ENCODE results near the gene CHRM4. TPM values are rescaled to one million over a fixed set of nuclear protein-coding genes. Genes with fewer than 3 reads are reported as not detected.
A peak's percentile ranks its signal among the peaks of the same experiment; 100 is the strongest.

Gene CHRM4
- total and polyA plus RNA-seq, 4 experiments from 2014 or later = 0.12 to 0.16 TPM; not detected in 2

DNA sequence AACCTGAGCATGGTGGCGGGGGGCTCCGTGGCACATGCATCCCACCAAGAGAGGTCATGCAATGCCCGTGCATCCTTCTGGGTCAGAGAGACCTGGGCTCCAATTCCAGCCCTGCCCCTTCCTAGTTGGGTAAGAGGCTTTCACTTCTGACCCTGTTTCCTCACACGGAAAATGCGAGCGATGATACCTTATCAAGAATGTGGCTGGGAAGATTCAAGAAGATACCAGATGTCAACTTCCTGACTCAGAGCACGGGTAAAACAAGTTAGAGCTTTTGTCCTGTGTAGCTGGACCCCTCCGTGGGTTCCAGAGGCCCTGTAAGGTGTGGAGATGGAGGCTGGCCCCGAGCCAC, 53.0 kb downstream of the CHRM4 start:
- no peaks in the 10 kb centered on the region for H3K27me3 Mint-ChIP-seq
- peak overlapping the region in 3 of 8 donors; percentile 15 to 57 (median 43) for H3K4me3 Mint-ChIP-seq
- H3K4me1 Mint-ChIP-seq = peaks cover 27 to 90% (median 67%) of the 10 kb centered on the region in 4 donors
- ChIA-PET CTCF (ENCODE audit: partially characterized antibody) (interaction anchor here (0.7 to 1.5 kb wide), 5 partner anchors 10 to 31 kb away, joined by 3 to 4 read pairs (median 3); no protein-coding TSS in a partner anchor), POLR2A (ENCODE audit: partially characterized antibody) (interaction anchor here (0.8 to 1.7 kb wide), 3 partner anchors 8 to 22 kb away, joined by 3 to 5 read pairs (median 3); partner anchors contain the start of gene DGKZ)
- Histone ChIP-seq H3K4me3 (ENCODE audit: low read length in 2 of 2) (no peak overlapping the region), H3K36me3 (ENCODE audit: insufficient read depth, low read length) (no peaks in the 10 kb centered on the region), H3K27ac (ENCODE audit: low read depth, low read length) (no peak overlapping the region), H3K27me3 (ENCODE audit: insufficient read depth, low read length) (no peaks in the 10 kb centered on the region), H3K9me3 (ENCODE audit: control insufficient read depth in 1 of 2, low read length in 2 of 2) (no peaks in the 10 kb centered on the region), H3K4me1 (ENCODE audit: insufficient read depth, low read length) (peaks cover 85% of the 10 kb centered on the region)
- H3K27ac Mint-ChIP-seq = peak overlapping the region in 6 of 7 donors; percentile 30 to 80 (median 67)
- no peaks in the 10 kb centered on the region for H3K9me3 Mint-ChIP-seq
- H3K36me3 Mint-ChIP-seq = no peaks in the 10 kb centered on the region
- no peak for DNase-seq
- intact Hi-C loops (cut with micrococcal nuclease) = no loop called here

DNA sequence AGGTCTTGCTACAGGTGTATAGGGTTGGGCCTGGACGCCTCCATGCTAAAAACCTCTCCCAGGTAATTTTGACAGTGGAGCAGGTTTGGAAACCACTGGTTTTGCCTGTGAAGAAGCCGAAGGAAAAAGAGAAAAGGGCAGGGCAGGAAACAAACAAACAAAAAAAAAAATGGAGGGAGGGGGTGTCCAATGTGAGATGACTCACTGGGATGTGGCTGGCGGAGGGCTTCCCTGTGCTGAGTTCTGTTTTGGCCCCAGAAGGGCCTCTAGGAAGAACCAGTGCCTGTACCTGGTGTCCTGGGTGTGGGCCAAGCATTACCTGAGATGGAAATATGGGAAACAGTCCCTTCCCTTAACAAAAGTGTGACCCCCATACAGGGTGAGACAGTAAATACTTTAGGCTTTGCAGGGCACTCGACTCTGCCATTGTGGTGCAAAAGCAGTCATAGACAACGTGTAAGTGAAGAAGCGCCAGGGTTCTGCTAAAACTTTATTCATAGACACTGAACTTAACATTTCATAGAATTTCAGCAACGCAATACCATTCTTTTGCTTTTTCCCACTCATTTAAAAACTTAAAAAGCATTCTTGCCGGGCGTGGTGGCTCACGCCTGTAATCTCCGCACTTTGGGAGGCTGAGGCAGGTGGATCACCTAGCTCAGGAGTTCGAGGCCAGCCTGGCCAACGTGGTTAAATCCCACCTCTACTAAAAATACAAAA, 53.8 kb downstream of the CHRM4 start:
- peak overlapping the region in 1 of 8 donors; percentile 27 for H3K4me3 Mint-ChIP-seq

DNA sequence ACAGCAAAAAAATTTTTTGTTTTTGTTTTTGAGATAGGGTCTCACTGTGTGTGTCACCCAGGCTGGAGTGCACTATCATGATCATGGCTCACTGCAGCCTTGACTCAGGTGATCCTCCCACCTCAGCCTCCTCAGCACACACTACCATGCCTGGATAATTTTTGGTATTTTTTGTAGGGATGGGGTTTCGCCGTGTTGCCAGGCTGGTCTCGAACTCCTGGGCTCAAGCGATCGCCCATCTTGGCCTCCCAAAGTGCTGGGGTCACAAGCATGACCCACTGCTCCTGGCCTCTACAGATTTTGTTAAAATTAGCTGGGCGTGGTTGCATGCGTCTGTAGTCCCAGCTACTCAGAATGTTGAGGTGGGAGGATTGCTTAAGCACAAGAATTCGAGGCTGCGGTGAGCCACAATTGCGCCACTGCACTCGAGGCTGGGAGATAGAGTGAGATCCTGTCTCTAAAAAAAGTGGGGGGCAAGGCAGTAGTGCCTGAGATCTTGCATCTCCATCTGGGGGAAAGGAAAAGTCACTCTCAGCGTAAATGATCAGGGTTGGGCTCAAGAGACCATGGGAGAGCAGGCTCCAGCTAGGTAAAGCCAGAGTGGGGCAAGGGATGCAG, 54.9 kb downstream of the CHRM4 start:
- no peaks in the 10 kb centered on the region for H3K27me3 Mint-ChIP-seq
- intact Hi-C loops (cut with micrococcal nuclease) = no loop called here
- H3K4me1 Mint-ChIP-seq = peaks cover 21 to 85% (median 57%) of the 10 kb centered on the region in 4 donors
- peak overlapping the region in 5 of 7 donors; percentile 58 to 75 (median 72) for H3K27ac Mint-ChIP-seq
- CTCF ChIA-PET (ENCODE audit: partially characterized antibody) = interaction anchor here (1.2 to 11.9 kb wide), 2 partner anchors 10 to 24 kb away, joined by 5 to 187 read pairs; partner anchors contain the start of gene DGKZ
- Histone ChIP-seq H3K27ac (ENCODE audit: low read depth, low read length) (no peak overlapping the region), H3K36me3 (ENCODE audit: insufficient read depth, low read length) (no peaks in the 10 kb centered on the region), H3K4me1 (ENCODE audit: insufficient read depth, low read length) (peaks cover 80% of the 10 kb centered on the region), H3K9me3 (ENCODE audit: control insufficient read depth in 1 of 2, low read length in 2 of 2) (no peaks in the 10 kb centered on the region), H3K27me3 (ENCODE audit: insufficient read depth, low read length) (no peaks in the 10 kb centered on the region), H3K4me3 (ENCODE audit: low read length in 2 of 2) (no peak overlapping the region)
- peaks cover 0 to under 1% of the 10 kb centered on the region in 2 donors for H3K36me3 Mint-ChIP-seq
- H3K4me3 Mint-ChIP-seq = peak overlapping the region in 3 of 8 donors; percentile 23 to 48 (median 47)
- POLR2A ChIA-PET (ENCODE audit: partially characterized antibody) = interaction anchor here (9.8 kb wide), 1 partner anchor 11 kb away, joined by 262 read pairs; the partner anchor contains the start of gene DGKZ
- no peaks in the 10 kb centered on the region for H3K9me3 Mint-ChIP-seq
- DNase-seq = peak in 1 of 5 donors; percentile 26

More for the DNA sequence above, 53.8 kb downstream of the CHRM4 start:
- Histone ChIP-seq H3K9me3 (ENCODE audit: control insufficient read depth in 1 of 2, low read length in 2 of 2) (no peaks in the 10 kb centered on the region), H3K4me3 (ENCODE audit: low read length in 2 of 2) (no peak overlapping the region), H3K27me3 (ENCODE audit: insufficient read depth, low read length) (no peaks in the 10 kb centered on the region), H3K4me1 (ENCODE audit: insufficient read depth, low read length) (peaks cover 82% of the 10 kb centered on the region), H3K36me3 (ENCODE audit: insufficient read depth, low read length) (no peaks in the 10 kb centered on the region), H3K27ac (ENCODE audit: low read depth, low read length) (no peak overlapping the region)
- Mint-ChIP-seq H3K9me3 (no peaks in the 10 kb centered on the region), H3K4me1 (peaks cover 25 to 88% (median 62%) of the 10 kb centered on the region in 4 donors), H3K27me3 (no peaks in the 10 kb centered on the region), H3K36me3 (no peaks in the 10 kb centered on the region), H3K27ac (peak overlapping the region in 2 of 7 donors; percentile 68 to 77)
- DNase-seq = no peak
- ChIA-PET CTCF (ENCODE audit: partially characterized antibody) (no interaction called here), POLR2A (ENCODE audit: partially characterized antibody) (interaction anchor here (1.7 kb wide), 1 partner anchor 10 kb away, joined by 5 read pairs; the partner anchor contains the start of gene DGKZ)
- intact Hi-C loops (cut with micrococcal nuclease) = no loop called here

DNA sequence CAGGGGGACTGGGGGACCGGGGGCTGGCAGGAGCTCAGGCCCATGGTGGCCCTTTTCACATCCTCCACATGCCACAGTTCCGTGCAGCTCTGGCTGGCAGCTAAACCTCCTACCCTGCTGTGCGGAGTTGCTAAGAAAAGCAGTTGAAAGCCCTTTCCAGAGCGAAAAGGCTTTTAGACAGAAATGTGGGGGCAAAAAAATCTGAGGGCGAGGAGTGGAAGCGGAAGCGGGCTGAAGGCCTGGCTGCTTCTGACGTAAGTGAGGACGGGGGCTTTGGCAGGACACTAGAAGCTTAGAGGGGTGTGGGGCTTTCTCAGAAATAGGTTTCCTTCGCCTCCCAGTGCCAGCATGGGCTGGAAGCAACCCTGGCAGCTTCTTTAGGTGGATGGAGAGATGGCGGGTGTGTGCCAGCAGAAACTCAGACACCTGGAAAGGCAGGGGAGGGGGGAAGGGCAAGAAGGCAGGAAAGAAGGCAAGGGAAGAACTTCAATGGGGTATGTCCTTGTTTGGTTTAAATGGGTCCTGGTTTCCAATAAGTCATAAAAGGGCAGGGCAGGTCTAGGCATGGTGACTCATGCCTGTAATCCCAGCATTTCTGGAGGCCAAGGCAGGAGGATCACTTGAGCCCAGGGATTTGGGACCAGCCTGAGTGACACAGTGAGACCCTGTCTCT, 55.5 kb downstream of the CHRM4 start:
- H3K27me3 Mint-ChIP-seq = no peaks in the 10 kb centered on the region
- Histone ChIP-seq H3K4me3 (ENCODE audit: low read length in 2 of 2) (no peak overlapping the region), H3K27me3 (ENCODE audit: insufficient read depth, low read length) (no peaks in the 10 kb centered on the region), H3K27ac (ENCODE audit: low read depth, low read length) (no peak overlapping the region), H3K4me1 (ENCODE audit: insufficient read depth, low read length) (peaks cover 80% of the 10 kb centered on the region), H3K9me3 (ENCODE audit: control insufficient read depth in 1 of 2, low read length in 2 of 2) (no peaks in the 10 kb centered on the region), H3K36me3 (ENCODE audit: insufficient read depth, low read length) (no peaks in the 10 kb centered on the region)
- H3K4me1 Mint-ChIP-seq = peaks cover 21 to 85% (median 57%) of the 10 kb centered on the region in 4 donors
- H3K27ac Mint-ChIP-seq = peak overlapping the region in 5 of 7 donors; percentile 55 to 77 (median 67)
- H3K9me3 Mint-ChIP-seq = no peaks in the 10 kb centered on the region
- no peak for DNase-seq
- H3K4me3 Mint-ChIP-seq = peak overlapping the region in 6 of 8 donors; percentile 21 to 63 (median 45)
- H3K36me3 Mint-ChIP-seq = peaks cover 0 to 3% of the 10 kb centered on the region in 2 donors
- CTCF ChIA-PET (ENCODE audit: partially characterized antibody) = interaction anchor here (1.2 to 11.9 kb wide), 2 partner anchors 11 to 24 kb away, joined by 5 to 187 read pairs; partner anchors contain the start of gene DGKZ
- intact Hi-C loops (cut with micrococcal nuclease) = no loop called here
- POLR2A ChIA-PET (ENCODE audit: partially characterized antibody) = interaction anchor here (9.8 kb wide), 1 partner anchor 11 kb away, joined by 262 read pairs; the partner anchor contains the start of gene DGKZ

DNA sequence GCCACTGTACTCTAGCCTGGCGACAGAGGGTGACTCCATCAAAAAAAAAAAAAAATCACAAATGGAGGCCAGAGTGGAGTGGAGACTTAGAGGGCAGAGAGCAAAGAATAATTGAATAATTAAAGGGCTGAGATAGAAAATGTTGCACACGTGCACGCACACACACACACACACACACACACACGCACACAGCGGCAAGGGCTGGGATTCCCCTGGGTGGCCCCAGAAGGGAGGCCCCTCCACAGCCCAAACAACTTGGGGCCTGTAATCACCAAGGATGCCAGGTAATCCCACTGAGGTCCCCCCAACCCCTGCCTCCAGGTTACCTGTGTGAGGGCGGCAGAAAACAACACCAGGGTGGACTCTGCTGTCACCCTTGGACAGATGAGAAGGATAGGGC, 56.3 kb downstream of the CHRM4 start:
- Histone ChIP-seq H3K9me3 (ENCODE audit: control insufficient read depth in 1 of 2, low read length in 2 of 2) (no peaks in the 10 kb centered on the region), H3K4me3 (ENCODE audit: low read length in 2 of 2) (no peak overlapping the region), H3K27ac (ENCODE audit: low read depth, low read length) (no peak overlapping the region), H3K27me3 (ENCODE audit: insufficient read depth, low read length) (no peaks in the 10 kb centered on the region), H3K4me1 (ENCODE audit: insufficient read depth, low read length) (peaks cover 84% of the 10 kb centered on the region), H3K36me3 (ENCODE audit: insufficient read depth, low read length) (no peaks in the 10 kb centered on the region)
- H3K4me3 Mint-ChIP-seq = peak overlapping the region in 5 of 8 donors; percentile 1 to 89 (median 43)
- H3K27ac Mint-ChIP-seq = peak overlapping the region in 5 of 7 donors; percentile 10 to 68 (median 32)
- H3K9me3 Mint-ChIP-seq = no peaks in the 10 kb centered on the region
- H3K4me1 Mint-ChIP-seq = peaks cover 29 to 86% (median 63%) of the 10 kb centered on the region in 4 donors
- CTCF ChIA-PET (ENCODE audit: partially characterized antibody) = interaction anchor here (1.1 to 11.9 kb wide), 4 partner anchors 9 to 23 kb away, joined by 3 to 187 read pairs (median 5); partner anchors contain the start of gene DGKZ
- intact Hi-C loops (cut with micrococcal nuclease) = no loop called here
- H3K27me3 Mint-ChIP-seq = no peaks in the 10 kb centered on the region
- POLR2A ChIA-PET (ENCODE audit: partially characterized antibody) = interaction anchor here (9.8 kb wide), 1 partner anchor 12 kb away, joined by 262 read pairs; the partner anchor contains the start of gene DGKZ
- H3K36me3 Mint-ChIP-seq = peaks cover 0 to 3% of the 10 kb centered on the region in 2 donors
- no peak for DNase-seq

DNA sequence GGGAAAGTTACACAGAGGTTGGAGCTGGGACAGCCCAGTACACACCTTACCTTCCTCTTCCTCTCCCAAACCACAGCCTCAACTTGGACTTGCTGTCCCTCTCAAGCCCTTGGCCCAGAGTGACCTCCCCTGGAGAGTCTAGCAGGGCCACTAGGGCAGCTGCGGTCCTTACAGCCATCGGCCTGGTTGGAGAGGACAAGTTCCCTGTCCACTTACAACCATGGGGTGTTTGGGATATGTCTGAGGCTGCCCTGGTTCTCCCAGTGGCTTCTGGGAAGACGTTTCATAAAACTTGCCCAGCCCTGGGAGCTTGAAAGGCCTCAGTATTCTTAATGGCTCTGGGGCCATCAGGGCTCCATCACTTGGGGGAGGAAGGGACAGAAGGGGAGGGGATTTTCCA, 57.4 kb downstream of the CHRM4 start:
- CTCF ChIA-PET (ENCODE audit: partially characterized antibody) = interaction anchor here (1.1 to 11.9 kb wide), 3 partner anchors 10 to 22 kb away, joined by 3 to 187 read pairs (median 5); partner anchors contain the start of gene DGKZ
- no peaks in the 10 kb centered on the region for H3K36me3 ChIP-seq (ENCODE audit: insufficient read depth, low read length)
- peak overlapping the region in 2 of 7 donors; percentile 8 to 57 for H3K27ac Mint-ChIP-seq
- POLR2A ChIA-PET (ENCODE audit: partially characterized antibody) = interaction anchor here (1.0 to 9.8 kb wide), 3 partner anchors 13 to 26 kb away, joined by 3 to 262 read pairs (median 53); partner anchors contain the start of gene DGKZ
- no peaks in the 10 kb centered on the region for H3K27me3 Mint-ChIP-seq
- DNase-seq = no peak
- peaks cover 0 to 3% of the 10 kb centered on the region in 2 donors for H3K36me3 Mint-ChIP-seq
- intact Hi-C loops (cut with micrococcal nuclease) = loop anchor here (5.0 kb wide), 1 partner anchor 37 kb away; no protein-coding TSS in a partner anchor
- no peaks in the 10 kb centered on the region for H3K27me3 ChIP-seq (ENCODE audit: insufficient read depth, low read length)
- no peaks in the 10 kb centered on the region for H3K9me3 ChIP-seq (ENCODE audit: control insufficient read depth in 1 of 2, low read length in 2 of 2)
- no peaks in the 10 kb centered on the region for H3K9me3 Mint-ChIP-seq
- H3K4me3 ChIP-seq (ENCODE audit: low read length in 2 of 2) = peak overlapping the region in 1 of 2 donors; percentile 34
- peak overlapping the region; percentile 89 to 95 (median 90) for H3K4me3 Mint-ChIP-seq
- H3K4me1 Mint-ChIP-seq = peaks cover 34 to 86% (median 68%) of the 10 kb centered on the region in 4 donors
- no peak overlapping the region for H3K27ac ChIP-seq (ENCODE audit: low read depth, low read length)
- peaks cover 86% of the 10 kb centered on the region for H3K4me1 ChIP-seq (ENCODE audit: insufficient read depth, low read length)

Measured in CD4-positive, alpha-beta memory T cell (primary cell).